OCI-LY3 (cell line): Measurements from ENCODE around the gene LRGUK.

Source experiments
- CTCF ChIP-seq: fragments of 200-600, 300-600 bp; sonication (generic); IDR thresholded peaks from 2 replicates; pipeline ENCODE4 v1.5.1; 2014; ENCODE audit warnings: antibody characterized with exemption, low read length, low read depth
- EZH2phosphoT487 ChIP-seq: fragments of 200-600 bp; shearing (Covaris generic); IDR thresholded peaks from 2 replicates; pipeline ENCODE4 v1.6.1; 2018; ENCODE audit warnings: antibody characterized with exemption, mixed run types, low read depth

DNA sequence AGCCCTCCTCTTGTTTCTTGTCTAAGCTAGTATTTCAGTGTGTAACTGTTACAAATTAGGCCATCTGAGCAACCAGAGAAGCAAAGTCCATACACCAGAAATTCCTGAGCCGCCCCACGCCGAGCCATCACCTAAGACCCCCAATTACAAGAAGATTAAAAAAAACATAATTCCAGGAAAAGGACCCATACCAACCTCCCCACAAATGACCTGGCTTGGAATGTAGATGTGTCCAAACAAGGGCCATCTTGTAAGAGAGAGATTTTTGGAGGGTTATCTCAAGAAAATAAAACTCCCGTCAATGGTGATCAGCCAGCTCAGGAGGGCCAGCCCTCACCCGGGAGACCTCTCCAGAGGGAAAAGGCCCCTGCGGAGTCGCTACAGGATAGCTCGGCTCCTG lies 83.1 kb downstream of the LRGUK start:
- no peak for TF ChIP-seq CTCF
- no peak for TF ChIP-seq EZH2phosphoT487
